HG02973 (cell line): ENCODE data around the gene TCF12.

Experiments
- ATAC-seq: cut with Tn5 transposase; IDR thresholded peaks from one replicate; pipeline ENCODE4 v1.9.1; 2021; ENCODE audit warnings: moderate library complexity; ENCODE audit not compliant: unreplicated experiment

Gene TCF12

GRCh38 chr15:57044072-57044702, 125.7 kb downstream of the TCF12 start:
- no peak for ATAC-seq

GRCh38 chr15:57044970-57045369, 126.5 kb downstream of the TCF12 start:
- ATAC-seq = no peak

- peak; percentile 89 for ATAC-seq
Observed at GRCh38 chr15:57045741-57046382, 127.4 kb downstream of the TCF12 start.

GRCh38 chr15:57048930-57049549, 130.6 kb downstream of the TCF12 start:
- no peak for ATAC-seq

- ATAC-seq = no peak
Observed at GRCh38 chr15:57053470-57053869, 135.0 kb downstream of the TCF12 start.

- ATAC-seq = no peak
Observed at GRCh38 chr15:57054204-57054750, 135.8 kb downstream of the TCF12 start.

- ATAC-seq = no peak
Observed at GRCh38 chr15:57056357-57056756, 137.9 kb downstream of the TCF12 start.

GRCh38 chr15:57057134-57057930, 138.9 kb downstream of the TCF12 start:
- ATAC-seq = no peak

- ATAC-seq = no peak
Observed at GRCh38 chr15:57059026-57059660, 140.7 kb downstream of the TCF12 start.

- ATAC-seq = no peak
Observed at GRCh38 chr15:57060799-57061198, 142.4 kb downstream of the TCF12 start.

GRCh38 chr15:57061281-57061680, 142.8 kb downstream of the TCF12 start:
- ATAC-seq = no peak

- ATAC-seq = no peak
Observed at GRCh38 chr15:57061696-57062095, 143.3 kb downstream of the TCF12 start.

GRCh38 chr15:57064033-57064432, 145.6 kb downstream of the TCF12 start:
- no peak for ATAC-seq

GRCh38 chr15:57069423-57069822, 151.0 kb downstream of the TCF12 start:
- ATAC-seq = no peak

- no peak for ATAC-seq
Observed at GRCh38 chr15:57070674-57071073, 152.2 kb downstream of the TCF12 start.

GRCh38 chr15:57079446-57079845, 161.0 kb downstream of the TCF12 start:
- ATAC-seq = no peak

- ATAC-seq = no peak
Observed at GRCh38 chr15:57079931-57080620, 161.6 kb downstream of the TCF12 start.

GRCh38 chr15:57082054-57082728, 163.7 kb downstream of the TCF12 start:
- no peak for ATAC-seq

- ATAC-seq = no peak
Observed at GRCh38 chr15:57084192-57084591, 165.7 kb downstream of the TCF12 start.

- no peak for ATAC-seq
Observed at GRCh38 chr15:57085267-57085666, 166.8 kb downstream of the TCF12 start.
